Esophagus muscularis mucosa (tissue), 4 donors: ENCODE results near the gene ZBTB11. TPM values are rescaled to one million over a fixed set of nuclear protein-coding genes. Genes with fewer than 3 reads are reported as not detected.

Source experiments
- DNase-seq: peaks from one replicate; pipeline ENCODE4 v3.0.0-alpha.2; 2017; ENCODE audit errors: extremely low spot score
- H3K27ac ChIP-seq, 4 donors: fragments of 200-600 bp; sonication (generic); replicated peaks in 1 of 4; 1 replicate in 3 of 4; 2 replicates in 1 of 4; pipeline ENCODE4 v1.5.1; 2016 to 2019; ENCODE audit warnings: mild to moderate bottlenecking in 1 of 4
- H3K27me3 ChIP-seq, 4 donors: fragments of 200-600 bp; sonication (generic); one replicate each; pipeline versions ENCODE4 v1.5.1 to v1.6.0; 2016 to 2019
- H3K36me3 ChIP-seq, 4 donors: fragments of 200-600 bp; sonication (generic); one replicate each; pipeline ENCODE4 v1.5.1; 2016 to 2019
- H3K4me1 ChIP-seq, 4 donors: fragments of 200-600 bp; sonication (generic); one replicate each; pipeline ENCODE4 v1.5.1; 2016 to 2019
- H3K4me3 ChIP-seq, 4 donors: fragments of 200-600 bp; sonication (generic); 1 replicate in 2 of 4; 2 replicates in 2 of 4; pipeline ENCODE4 v1.5.1; 2016 to 2019; ENCODE audit warnings: mild to moderate bottlenecking in 4 of 4, moderate library complexity in 1 of 4
- H3K9me3 ChIP-seq, 4 donors: fragments of 200-600 bp; sonication (generic); 1 replicate in 3 of 4; 2 replicates in 1 of 4; pipeline ENCODE4 v1.5.1; 2016 to 2019
- EP300 ChIP-seq: sonication (generic); formaldehyde crosslinking; IDR thresholded peaks from one replicate; pipeline ENCODE4 v1.6.1; 2017; ENCODE audit warnings: antibody characterized with exemption
- POLR2A ChIP-seq: fragments of 450-650 bp; IDR thresholded peaks from one replicate; pipeline ENCODE4 v1.6.1; 2017; ENCODE audit warnings: antibody characterized with exemption, moderate library complexity, mild to moderate bottlenecking, low read depth
- POLR2AphosphoS5 ChIP-seq, 2 donors: sonication (generic); formaldehyde crosslinking; IDR thresholded peaks; one replicate each; pipeline ENCODE4 v1.6.1; 2017; ENCODE audit warnings: antibody characterized with exemption in 2 of 2
- WGBS: methylation state at CpG from one replicate; pipeline ENCODE4 v1.1.5; 2018; 5-methylcytosine and 5-hydroxymethylcytosine counted together
- intact Hi-C: fragments of 100-400 bp; cut with DNase I; formaldehyde crosslinking; loops from one replicate; pipeline ENCODE4 v1.15.1; 2023
- total RNA-seq, 4 donors: library from RNA; depleted of rRNA; stranded (reverse); fragments of >200 nt; gene quantifications; one replicate each; pipeline versions ENCODE4 v1.1.0 to v1.2.1, GENCODE V29; 2016
- TF ChIP-seq, protein P1 (sequence below), 3 experiments: fragments of 200-600 bp in 2 of 3; fragments of 450-650 bp in 1 of 3; sonication (generic) in 2 of 3; IDR thresholded peaks; one replicate each; pipeline ENCODE4 v1.5.1; 2017 to 2019; ENCODE audit warnings: antibody characterized with exemption in 3 of 3, mild to moderate bottlenecking in 2 of 3, moderate library complexity in 1 of 3

The ZBTB11 gene, protein sequence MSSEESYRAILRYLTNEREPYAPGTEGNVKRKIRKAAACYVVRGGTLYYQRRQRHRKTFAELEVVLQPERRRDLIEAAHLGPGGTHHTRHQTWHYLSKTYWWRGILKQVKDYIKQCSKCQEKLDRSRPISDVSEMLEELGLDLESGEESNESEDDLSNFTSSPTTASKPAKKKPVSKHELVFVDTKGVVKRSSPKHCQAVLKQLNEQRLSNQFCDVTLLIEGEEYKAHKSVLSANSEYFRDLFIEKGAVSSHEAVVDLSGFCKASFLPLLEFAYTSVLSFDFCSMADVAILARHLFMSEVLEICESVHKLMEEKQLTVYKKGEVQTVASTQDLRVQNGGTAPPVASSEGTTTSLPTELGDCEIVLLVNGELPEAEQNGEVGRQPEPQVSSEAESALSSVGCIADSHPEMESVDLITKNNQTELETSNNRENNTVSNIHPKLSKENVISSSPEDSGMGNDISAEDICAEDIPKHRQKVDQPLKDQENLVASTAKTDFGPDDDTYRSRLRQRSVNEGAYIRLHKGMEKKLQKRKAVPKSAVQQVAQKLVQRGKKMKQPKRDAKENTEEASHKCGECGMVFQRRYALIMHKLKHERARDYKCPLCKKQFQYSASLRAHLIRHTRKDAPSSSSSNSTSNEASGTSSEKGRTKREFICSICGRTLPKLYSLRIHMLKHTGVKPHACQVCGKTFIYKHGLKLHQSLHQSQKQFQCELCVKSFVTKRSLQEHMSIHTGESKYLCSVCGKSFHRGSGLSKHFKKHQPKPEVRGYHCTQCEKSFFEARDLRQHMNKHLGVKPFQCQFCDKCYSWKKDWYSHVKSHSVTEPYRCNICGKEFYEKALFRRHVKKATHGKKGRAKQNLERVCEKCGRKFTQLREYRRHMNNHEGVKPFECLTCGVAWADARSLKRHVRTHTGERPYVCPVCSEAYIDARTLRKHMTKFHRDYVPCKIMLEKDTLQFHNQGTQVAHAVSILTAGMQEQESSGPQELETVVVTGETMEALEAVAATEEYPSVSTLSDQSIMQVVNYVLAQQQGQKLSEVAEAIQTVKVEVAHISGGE
- total RNA-seq = 10 to 100 TPM; 15.3 to 20.8 (median 16.9) TPM

DNA sequence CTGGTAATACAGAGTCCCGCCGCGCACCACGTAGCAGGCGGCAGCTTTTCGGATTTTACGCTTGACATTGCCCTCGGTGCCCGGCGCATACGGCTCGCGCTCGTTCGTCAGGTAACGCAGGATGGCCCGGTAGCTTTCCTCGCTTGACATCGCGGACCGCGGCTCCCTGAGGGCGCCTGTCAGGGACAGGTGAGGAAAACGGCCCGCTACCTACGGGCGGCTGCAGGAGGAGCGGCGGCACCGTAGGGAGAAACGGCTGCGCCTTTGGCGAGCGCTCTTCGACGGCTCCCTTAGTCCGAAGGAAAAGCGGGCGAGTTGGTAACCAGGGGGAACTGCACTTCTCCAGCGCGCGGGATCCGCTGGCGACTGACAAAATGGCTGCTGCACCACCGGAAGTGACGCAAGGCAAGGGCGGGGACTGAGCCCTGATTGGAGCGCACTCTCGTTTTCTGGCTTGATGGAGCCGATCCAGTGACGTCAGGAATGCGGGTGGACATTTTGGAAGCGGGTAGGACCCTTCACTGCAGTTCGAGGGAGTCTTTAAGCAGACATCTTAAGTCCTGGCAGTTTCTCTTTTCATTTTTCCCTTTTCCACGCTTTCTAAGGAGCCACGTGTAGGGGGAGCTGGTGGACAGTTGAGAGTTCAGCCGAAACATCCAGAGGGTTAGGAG, at the start of gene ZBTB11:
Gene ZBTB11, minus strand, starts transcription at position 368 of the 671 bp plus-strand sequence. Its CDS starts 218 bp downstream, at position 150.
- 0% methylated on average over 18 of the region's 57 CpGs for WGBS
- TF ChIP-seq, protein P1, sequence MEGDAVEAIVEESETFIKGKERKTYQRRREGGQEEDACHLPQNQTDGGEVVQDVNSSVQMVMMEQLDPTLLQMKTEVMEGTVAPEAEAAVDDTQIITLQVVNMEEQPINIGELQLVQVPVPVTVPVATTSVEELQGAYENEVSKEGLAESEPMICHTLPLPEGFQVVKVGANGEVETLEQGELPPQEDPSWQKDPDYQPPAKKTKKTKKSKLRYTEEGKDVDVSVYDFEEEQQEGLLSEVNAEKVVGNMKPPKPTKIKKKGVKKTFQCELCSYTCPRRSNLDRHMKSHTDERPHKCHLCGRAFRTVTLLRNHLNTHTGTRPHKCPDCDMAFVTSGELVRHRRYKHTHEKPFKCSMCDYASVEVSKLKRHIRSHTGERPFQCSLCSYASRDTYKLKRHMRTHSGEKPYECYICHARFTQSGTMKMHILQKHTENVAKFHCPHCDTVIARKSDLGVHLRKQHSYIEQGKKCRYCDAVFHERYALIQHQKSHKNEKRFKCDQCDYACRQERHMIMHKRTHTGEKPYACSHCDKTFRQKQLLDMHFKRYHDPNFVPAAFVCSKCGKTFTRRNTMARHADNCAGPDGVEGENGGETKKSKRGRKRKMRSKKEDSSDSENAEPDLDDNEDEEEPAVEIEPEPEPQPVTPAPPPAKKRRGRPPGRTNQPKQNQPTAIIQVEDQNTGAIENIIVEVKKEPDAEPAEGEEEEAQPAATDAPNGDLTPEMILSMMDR (IDR thresholded peaks at IDR 0.05) = peak; percentile 40 to 62 (median 60)
- TF ChIP-seq EP300 (no peak), POLR2A (peak; percentile 71), POLR2AphosphoS5 (IDR thresholded peaks at IDR 0.05) (peak; percentile 97 to 98)

DNA sequence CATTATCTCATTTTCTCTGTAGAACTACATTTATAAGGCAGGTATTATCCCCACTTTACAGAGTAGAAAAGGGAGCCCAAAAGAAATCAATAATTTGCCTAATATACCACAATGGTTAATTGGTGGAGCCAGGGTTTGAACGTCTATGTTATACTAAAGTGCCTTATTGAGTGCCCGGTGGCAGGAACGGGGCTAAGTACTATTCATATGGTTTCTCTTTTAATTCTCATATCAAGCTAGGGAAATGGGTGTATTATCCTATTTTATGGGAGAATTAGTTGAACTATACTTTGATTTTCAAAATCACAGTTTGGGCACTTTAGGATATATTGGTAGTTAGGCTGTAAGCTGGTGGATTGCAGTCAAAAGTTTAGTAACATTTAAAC, 49.0 kb upstream of the ZBTB11 start:
- no peak for DNase-seq
- 25% methylated on average over 3 of the region's 3 CpGs for WGBS
- Histone ChIP-seq H3K36me3 (peaks cover 0 to 28% (median 19%) of the 10 kb centered on the region in 4 donors), H3K9me3 (no peaks in the 10 kb centered on the region), H3K27me3 (no peaks in the 10 kb centered on the region), H3K4me3 (peak overlapping the region; percentile 63 to 82 (median 78)), H3K4me1 (peaks cover 8 to 16% (median 15%) of the 10 kb centered on the region in 4 donors), H3K27ac (peak overlapping the region in 1 of 4 donors; percentile 84)
- TF ChIP-seq EP300 = no peak
- TF ChIP-seq POLR2AphosphoS5 (IDR thresholded peaks at IDR 0.05) = no peak
- no peak for TF ChIP-seq POLR2A
- TF ChIP-seq, protein P1 (IDR thresholded peaks at IDR 0.05) = no peak
- intact Hi-C loops = no loop called here

More for the DNA sequence above, at the start of gene ZBTB11:
- intact Hi-C loops = loop anchor here (5.0 kb wide), 1 partner anchor 100 kb away; no protein-coding TSS in a partner anchor
- Histone ChIP-seq H3K4me3 (peak within 1 kb of the TSS; percentile 93 to 100 (median 99)), H3K9me3 (no peaks in the 10 kb centered on the region), H3K36me3 (peaks cover 20 to 26% (median 23%) of the 10 kb centered on the region in 4 donors), H3K4me1 (peaks cover 21 to 48% (median 42%) of the 10 kb centered on the region in 4 donors), H3K27ac (peak within 1 kb of the TSS; percentile 96 to 100 (median 98)), H3K27me3 (no peaks in the 10 kb centered on the region)
- DNase-seq = peak; percentile 100

DNA sequence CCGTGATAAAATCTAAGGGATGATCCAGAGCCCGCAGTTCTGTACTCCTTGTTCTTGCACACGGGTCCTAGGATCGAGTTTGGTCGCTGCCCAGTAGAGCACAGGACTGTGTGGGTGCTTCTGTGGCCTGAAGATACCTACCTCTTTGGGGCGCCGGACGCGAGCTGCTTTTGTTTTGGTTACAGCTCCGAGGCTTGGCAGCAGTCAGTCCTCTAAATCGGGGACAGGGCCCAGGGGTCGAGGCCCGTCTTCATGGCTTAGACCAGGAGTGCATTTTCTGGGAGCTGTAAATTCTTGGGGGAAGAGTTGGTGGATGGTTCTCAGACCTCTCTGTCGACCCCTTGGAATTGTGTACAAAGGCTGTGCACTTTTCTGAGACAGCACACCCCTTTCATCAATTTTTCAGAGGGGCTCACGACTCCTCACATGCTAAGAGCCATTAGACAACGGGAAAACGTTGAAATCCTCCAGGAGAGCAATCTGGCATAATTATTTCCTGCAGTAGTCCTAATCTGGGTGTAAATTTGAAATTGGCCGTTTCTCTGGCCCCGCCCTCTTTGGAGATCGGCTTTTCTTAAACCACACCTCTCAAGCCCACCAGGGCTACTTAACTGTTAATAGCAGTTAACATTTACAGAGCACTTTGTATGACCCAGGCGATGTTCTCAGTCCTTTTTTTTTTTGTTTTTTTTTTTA, 48.4 kb upstream of the ZBTB11 start:
- WGBS = 2% methylated on average over 21 of the region's 21 CpGs
- Histone ChIP-seq H3K27me3 (no peaks in the 10 kb centered on the region), H3K27ac (peak overlapping the region; percentile 62 to 84 (median 78)), H3K4me1 (peaks cover 8 to 16% (median 15%) of the 10 kb centered on the region in 4 donors), H3K36me3 (peaks cover 0 to 26% (median 17%) of the 10 kb centered on the region in 4 donors), H3K9me3 (no peaks in the 10 kb centered on the region), H3K4me3 (peak overlapping the region; percentile 63 to 82 (median 78))
- DNase-seq = no peak
- TF ChIP-seq, protein P1 (IDR thresholded peaks at IDR 0.05) = no peak
- TF ChIP-seq EP300 (no peak), POLR2AphosphoS5 (IDR thresholded peaks at IDR 0.05) (no peak), POLR2A (no peak)
- intact Hi-C loops = no loop called here
